ENCODE data around the gene CADPS2. TPM values are rescaled to one million over a fixed set of nuclear protein-coding genes. Genes with fewer than 3 reads are reported as not detected.

Gene CADPS2
- polyA plus RNA-seq, 1 donor (not counting 4 experiments of a cell fraction or from before 2014, with no cell fraction given), result 0.35 TPM

GRCh38 chr7:122864838-122865237 is 21.4 kb downstream of the CADPS2 start:
- Histone ChIP-seq H3K27ac (ENCODE audit: control insufficient read depth, insufficient read depth, low read length) (no peak overlapping the region), H4K20me1 (ENCODE audit: control insufficient read depth, extremely low read depth, insufficient read depth, low read length) (no peaks in the 10 kb centered on the region), H3K9ac (ENCODE audit: control insufficient read depth, extremely low read depth, insufficient read depth, low read length) (no peak overlapping the region), H2AFZ (ENCODE audit: control insufficient read depth, low read length) (no peak overlapping the region), H3K9me3 (ENCODE audit: control insufficient read depth, low read depth, low read length) (no peaks in the 10 kb centered on the region), H3K4me3 (ENCODE audit: control insufficient read depth in 2 of 3, extremely low read depth in 1 of 3, insufficient read depth in 2 of 3, low read depth in 1 of 3, low read length in 3 of 3) (no peak overlapping the region), H3K4me1 (ENCODE audit: control insufficient read depth, extremely low read depth, insufficient read depth, low read length) (no peaks in the 10 kb centered on the region), H3K36me3 (ENCODE audit: control insufficient read depth in 2 of 2, extremely low read depth in 1 of 2, insufficient read depth in 2 of 2, low read length in 2 of 2) (no peaks in the 10 kb centered on the region), H3K27me3 (ENCODE audit: control insufficient read depth, extremely low read depth, insufficient read depth, low read length) (no peaks in the 10 kb centered on the region), H3K9me1 (ENCODE audit: control insufficient read depth, extremely low read depth, insufficient read depth, low read length) (no peaks in the 10 kb centered on the region), H3K79me2 (ENCODE audit: control insufficient read depth, insufficient read depth, low read length) (no peaks in the 10 kb centered on the region), H3K4me2 (ENCODE audit: control insufficient read depth, extremely low read depth, insufficient read depth, low read depth, low read length) (no peak overlapping the region)
- DNase-seq (ENCODE audit: low read depth, low spot score), result no peak
- no peak for TF ChIP-seq CTCF (optimal IDR thresholded peaks at IDR 0.05 in 1 of 3, IDR thresholded peaks at IDR 0.05 in 1 of 3, conservative IDR thresholded peaks at IDR 0.05 in 1 of 3; ENCODE audit: extremely low read depth in 1 of 3, insufficient read depth in 2 of 3, low read length in 3 of 3)
- no peak for TF ChIP-seq EZH2 (IDR thresholded peaks at IDR 0.05; ENCODE audit: low read length)
- FAIRE-seq, result no peak
- dilution Hi-C loops (cut with MboI; ENCODE audit: extremely low pct_ligation_motif_present, low sequenced_read_pairs), result no loop called here

- Histone ChIP-seq H2AFZ (ENCODE audit: control insufficient read depth, low read length) (no peak overlapping the region), H3K27me3 (ENCODE audit: control insufficient read depth, extremely low read depth, insufficient read depth, low read length) (no peaks in the 10 kb centered on the region), H3K36me3 (ENCODE audit: control insufficient read depth in 2 of 2, extremely low read depth in 1 of 2, insufficient read depth in 2 of 2, low read length in 2 of 2) (no peaks in the 10 kb centered on the region), H3K27ac (ENCODE audit: control insufficient read depth, insufficient read depth, low read length) (no peak overlapping the region), H3K4me1 (ENCODE audit: control insufficient read depth, extremely low read depth, insufficient read depth, low read length) (no peaks in the 10 kb centered on the region), H3K4me3 (ENCODE audit: control insufficient read depth in 2 of 3, extremely low read depth in 1 of 3, insufficient read depth in 2 of 3, low read depth in 1 of 3, low read length in 3 of 3) (no peak overlapping the region), H3K79me2 (ENCODE audit: control insufficient read depth, insufficient read depth, low read length) (no peaks in the 10 kb centered on the region), H3K9ac (ENCODE audit: control insufficient read depth, extremely low read depth, insufficient read depth, low read length) (no peak overlapping the region), H3K4me2 (ENCODE audit: control insufficient read depth, extremely low read depth, insufficient read depth, low read depth, low read length) (no peak overlapping the region), H3K9me3 (ENCODE audit: control insufficient read depth, low read depth, low read length) (no peaks in the 10 kb centered on the region), H3K9me1 (ENCODE audit: control insufficient read depth, extremely low read depth, insufficient read depth, low read length) (no peaks in the 10 kb centered on the region), H4K20me1 (ENCODE audit: control insufficient read depth, extremely low read depth, insufficient read depth, low read length) (no peaks in the 10 kb centered on the region)
- DNase-seq (ENCODE audit: low read depth, low spot score) (no peak), FAIRE-seq (no peak)
- dilution Hi-C loops (cut with MboI; ENCODE audit: extremely low pct_ligation_motif_present, low sequenced_read_pairs), result no loop called here
- TF ChIP-seq CTCF (optimal IDR thresholded peaks at IDR 0.05 in 1 of 3, IDR thresholded peaks at IDR 0.05 in 1 of 3, conservative IDR thresholded peaks at IDR 0.05 in 1 of 3; ENCODE audit: extremely low read depth in 1 of 3, insufficient read depth in 2 of 3, low read length in 3 of 3) (no peak), EZH2 (IDR thresholded peaks at IDR 0.05; ENCODE audit: low read length) (no peak)
Measured at GRCh38 chr7:122864016-122864415, 22.2 kb downstream of the CADPS2 start.

All from keratinocyte (primary cell).